NCI-H2029 (cell line): Measurements from ENCODE around the gene MCTP2.
"Not testable (repeated sequence)": the region's sequence is repeated elsewhere in the genome, so short reads cannot be mapped to it uniquely, and the experiment has no call there.

Source experiments
- DNase-seq: peaks from one replicate; lab custom pipeline; 2025; lab: John Stamatoyannopoulos, UW

MCTP2 gene

GRCh38 chr15:94235041-94235440 lies 3.7 kb downstream of the MCTP2 start:
- no peak for DNase-seq

GRCh38 chr15:94235646-94236045 lies 4.3 kb downstream of the MCTP2 start:
- no peak for DNase-seq

GRCh38 chr15:94236608-94237007 lies 5.2 kb downstream of the MCTP2 start:
- no peak for DNase-seq

GRCh38 chr15:94237903-94238302 lies 6.5 kb downstream of the MCTP2 start:
- no peak for DNase-seq

- no peak for DNase-seq
Observed at GRCh38 chr15:94238539-94239118, 7.3 kb downstream of the MCTP2 start.

- no peak for DNase-seq
Observed at GRCh38 chr15:94239474-94239873, 8.1 kb downstream of the MCTP2 start.

GRCh38 chr15:94240480-94240879 lies 9.1 kb downstream of the MCTP2 start:
- DNase-seq, result no peak

GRCh38 chr15:94242257-94242656 lies 10.9 kb downstream of the MCTP2 start:
- DNase-seq, result no peak

- DNase-seq, result not testable (repeated sequence)
Observed at GRCh38 chr15:94243003-94243402, 11.6 kb downstream of the MCTP2 start.

GRCh38 chr15:94243418-94243817 lies 12.1 kb downstream of the MCTP2 start:
- no peak for DNase-seq

GRCh38 chr15:94246016-94246415 lies 14.7 kb downstream of the MCTP2 start:
- no peak for DNase-seq

GRCh38 chr15:94247789-94248638 lies 16.7 kb downstream of the MCTP2 start:
- DNase-seq, result no peak

- DNase-seq, result no peak
Observed at GRCh38 chr15:94250801-94251200, 19.4 kb downstream of the MCTP2 start.

GRCh38 chr15:94252223-94252766 lies 20.9 kb downstream of the MCTP2 start:
- DNase-seq, result no peak

- DNase-seq, result no peak
Observed at GRCh38 chr15:94252906-94253491, 21.6 kb downstream of the MCTP2 start.

- no peak for DNase-seq
Observed at GRCh38 chr15:94253742-94254141, 22.4 kb downstream of the MCTP2 start.

- DNase-seq, result no peak
Observed at GRCh38 chr15:94255540-94255939, 24.2 kb downstream of the MCTP2 start.

GRCh38 chr15:94256511-94256910 lies 25.1 kb downstream of the MCTP2 start:
- no peak for DNase-seq

GRCh38 chr15:94257776-94258175 lies 26.4 kb downstream of the MCTP2 start:
- DNase-seq, result not testable (repeated sequence)

- DNase-seq, result no peak
Observed at GRCh38 chr15:94258246-94258645, 26.9 kb downstream of the MCTP2 start.

- DNase-seq, result no peak
Observed at GRCh38 chr15:94259121-94259751, 27.9 kb downstream of the MCTP2 start.

- DNase-seq, result no peak
Observed at GRCh38 chr15:94259863-94260262, 28.5 kb downstream of the MCTP2 start.
